HG02623 (cell line): ENCODE results near the gene IFIT3.

Experiments
- ATAC-seq: cut with Tn5 transposase; IDR thresholded peaks from one replicate; pipeline ENCODE4 v1.9.1; 2021; ENCODE audit warnings: moderate library complexity; ENCODE audit not compliant: unreplicated experiment

IFIT3 gene

DNA sequence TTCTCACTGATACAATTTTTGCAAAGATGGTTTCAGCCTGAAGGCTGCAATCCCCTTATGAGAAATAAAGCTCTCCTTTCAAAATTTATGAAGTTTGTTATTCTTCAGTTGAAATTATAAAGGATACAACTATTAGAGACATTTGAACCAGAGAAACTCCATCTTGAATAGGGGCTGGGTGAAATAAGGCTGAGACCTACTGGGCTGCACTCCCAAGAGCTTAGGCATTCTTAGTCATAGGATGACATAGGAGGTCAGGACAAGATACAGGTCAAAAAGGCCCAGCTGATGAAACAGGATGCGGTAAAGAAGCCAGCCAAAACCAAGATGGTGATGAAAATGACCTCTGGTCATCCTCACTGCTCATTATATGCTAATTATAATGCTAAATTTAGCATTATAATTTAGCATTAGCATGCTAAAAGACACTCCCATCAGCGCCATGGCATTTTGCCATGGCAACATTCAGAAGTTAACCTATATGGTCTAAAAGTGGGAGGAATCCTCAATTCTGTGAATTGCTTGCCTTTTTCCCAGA lies 27.7 kb downstream of the IFIT3 start:
- ATAC-seq = no peak

DNA sequence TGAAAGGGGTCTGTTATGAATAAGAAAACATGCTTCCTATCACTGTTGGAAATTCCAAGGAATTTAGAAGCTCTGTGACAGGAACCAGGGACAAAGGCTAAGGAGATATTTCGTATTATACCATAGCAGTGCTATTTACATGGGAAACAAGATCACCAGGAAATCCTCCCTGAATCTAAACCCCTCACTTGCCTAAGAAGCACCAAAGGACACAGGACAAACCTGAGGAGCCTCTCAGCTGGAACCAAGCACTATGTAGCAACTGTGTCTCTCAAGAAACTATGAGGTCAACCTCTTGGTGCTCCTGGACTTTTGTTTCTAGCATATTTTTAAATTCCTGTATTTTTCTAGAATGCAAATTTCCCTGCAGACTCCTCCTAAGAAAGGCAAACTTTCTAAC lies 29.3 kb downstream of the IFIT3 start:
- no peak for ATAC-seq

DNA sequence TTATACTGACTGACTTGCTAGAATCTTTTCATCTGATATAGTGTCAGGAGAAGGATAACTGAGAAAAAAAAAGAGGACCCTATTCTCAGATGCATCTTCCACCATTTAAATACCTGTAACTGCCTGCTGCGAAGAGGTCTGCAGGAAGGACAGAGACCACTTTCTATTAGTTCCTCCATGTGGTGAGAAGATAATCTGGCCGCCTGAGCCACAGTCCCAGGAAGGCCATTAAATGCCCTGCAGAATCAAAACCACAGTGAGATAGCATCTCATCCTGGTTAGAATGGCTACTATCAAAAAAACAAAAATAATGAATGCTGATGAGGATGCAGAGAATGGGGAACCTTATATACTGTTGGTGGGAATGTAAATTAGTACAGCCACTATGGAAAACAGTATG lies 30.2 kb downstream of the IFIT3 start:
- ATAC-seq = no peak

DNA sequence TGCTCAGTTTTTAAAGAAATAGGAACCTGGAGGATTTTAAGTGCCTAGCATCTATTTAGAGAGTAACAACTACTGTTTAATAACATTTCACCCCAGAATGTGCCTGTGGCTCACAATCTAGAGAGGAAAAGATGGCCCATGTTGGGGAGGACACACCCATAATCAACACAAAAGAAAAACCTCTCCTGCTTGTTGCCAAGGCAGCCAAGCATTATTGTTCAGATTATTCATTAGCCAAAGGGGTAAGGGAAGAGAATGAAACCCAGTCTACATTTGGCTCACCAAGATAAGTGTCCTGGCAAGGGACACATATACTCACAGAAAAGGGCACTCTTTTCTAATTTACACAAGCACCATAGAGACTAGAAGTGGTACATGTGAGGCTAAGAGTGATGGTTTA lies 32.4 kb downstream of the IFIT3 start:
- no peak for ATAC-seq

DNA sequence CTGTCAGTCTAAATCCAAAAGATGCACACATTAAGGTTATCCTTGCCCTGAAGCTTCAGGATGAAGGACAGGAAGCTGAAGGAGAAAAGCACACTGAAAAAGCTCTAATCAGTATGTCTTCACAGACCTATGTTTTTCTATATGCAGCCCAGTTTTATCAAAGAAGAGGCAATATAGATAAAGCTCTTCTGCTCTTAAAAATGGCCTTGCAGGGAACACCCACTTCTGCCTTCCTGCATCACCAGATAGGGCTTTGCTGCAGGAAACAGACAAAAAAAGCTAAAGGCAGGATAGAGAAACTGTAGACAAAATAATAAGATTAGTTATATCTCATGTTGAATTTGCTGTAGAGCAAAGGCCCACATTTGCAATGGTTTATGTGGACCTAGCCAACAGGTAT lies 35.1 kb downstream of the IFIT3 start:
- no peak for ATAC-seq

DNA sequence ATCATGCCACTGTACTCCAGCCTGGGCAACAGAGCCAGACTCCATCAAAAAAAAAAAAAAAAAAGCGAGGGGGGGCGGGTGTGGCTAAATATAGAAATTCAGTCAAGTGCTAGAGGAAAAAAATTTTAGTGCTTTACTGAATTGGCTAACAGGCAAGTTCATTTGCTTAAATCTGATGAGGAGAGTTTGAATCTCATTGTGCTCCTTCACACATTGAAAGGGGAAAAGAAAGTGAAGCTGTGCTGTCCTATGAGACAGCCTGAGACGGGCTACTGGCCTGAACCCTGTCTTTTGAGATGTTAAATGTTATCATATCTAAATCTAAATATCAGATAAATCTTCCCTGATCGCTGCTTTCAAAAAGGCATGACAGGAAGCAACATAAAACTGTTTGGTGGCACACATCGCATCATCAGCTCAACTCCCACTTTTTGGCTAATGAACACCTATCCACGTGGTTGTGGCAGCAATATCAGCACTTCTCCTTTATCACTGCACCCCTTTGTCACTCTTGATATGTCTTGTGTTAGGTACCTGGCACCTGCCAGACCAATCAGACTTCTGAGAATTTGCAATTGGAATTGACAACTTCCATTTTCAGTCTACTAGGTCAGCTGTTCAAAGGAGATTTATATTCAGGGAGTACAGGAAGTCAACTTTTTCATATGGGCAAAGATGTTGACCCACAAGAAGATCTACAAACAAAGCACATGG lies 36.1 kb downstream of the IFIT3 start:
- ATAC-seq = no peak

DNA sequence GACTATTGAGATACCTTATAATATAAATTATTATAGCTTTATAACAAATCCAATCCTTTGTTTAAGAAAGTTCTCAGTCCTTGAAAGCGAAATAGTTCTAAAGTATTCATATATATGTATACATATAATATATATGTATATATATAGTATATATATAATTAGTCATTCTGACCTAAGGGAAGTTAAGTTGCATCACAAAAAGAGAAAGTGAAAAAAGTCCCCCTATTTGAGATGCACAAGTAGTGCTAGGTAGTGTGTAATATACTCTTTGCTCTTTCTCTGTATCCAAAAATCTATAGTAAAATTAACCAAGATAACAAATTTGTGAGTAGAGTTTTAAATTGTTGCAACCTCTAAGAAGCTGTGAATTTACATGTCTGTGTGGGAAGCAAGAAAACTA lies 36.7 kb downstream of the IFIT3 start:
- no peak for ATAC-seq

DNA sequence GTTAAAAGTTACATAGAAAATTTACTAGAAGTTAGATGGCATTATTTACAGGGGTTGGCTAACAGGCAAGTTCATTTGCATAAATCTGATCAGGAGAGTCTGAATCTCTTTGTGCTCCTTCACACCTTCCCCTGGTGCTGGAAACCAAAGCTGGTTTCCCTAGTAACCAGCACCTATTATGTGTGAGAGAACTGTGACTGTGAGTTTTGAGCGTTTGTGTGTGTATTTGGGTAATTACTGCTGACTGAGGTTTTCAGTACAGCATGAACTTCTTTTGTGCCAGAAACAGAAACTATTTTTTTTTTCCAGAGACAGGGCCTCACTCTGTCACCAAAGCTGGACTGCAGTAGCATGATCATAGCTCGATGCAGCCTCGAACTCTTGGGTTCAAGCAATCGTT lies 39.7 kb downstream of the IFIT3 start:
- peak; percentile 59 for ATAC-seq

DNA sequence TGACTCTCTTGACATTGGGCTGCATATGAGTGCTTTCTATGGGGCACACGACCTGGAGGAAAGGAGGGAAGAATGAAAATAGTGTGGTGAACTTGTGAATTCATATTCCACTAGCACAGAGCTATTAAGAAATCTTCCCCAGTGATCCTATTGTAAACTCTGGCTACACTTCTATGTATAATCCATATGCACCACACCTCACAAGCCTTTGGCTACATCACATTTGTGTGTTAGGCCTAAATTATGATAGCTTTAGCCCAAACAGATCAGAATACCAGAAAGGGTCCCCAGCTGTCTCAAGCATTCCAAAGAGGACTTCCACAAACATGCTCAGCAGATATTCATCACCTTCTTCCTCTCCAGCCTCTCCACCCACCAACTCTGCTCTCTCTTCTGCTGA lies 40.3 kb downstream of the IFIT3 start:
- no peak for ATAC-seq

DNA sequence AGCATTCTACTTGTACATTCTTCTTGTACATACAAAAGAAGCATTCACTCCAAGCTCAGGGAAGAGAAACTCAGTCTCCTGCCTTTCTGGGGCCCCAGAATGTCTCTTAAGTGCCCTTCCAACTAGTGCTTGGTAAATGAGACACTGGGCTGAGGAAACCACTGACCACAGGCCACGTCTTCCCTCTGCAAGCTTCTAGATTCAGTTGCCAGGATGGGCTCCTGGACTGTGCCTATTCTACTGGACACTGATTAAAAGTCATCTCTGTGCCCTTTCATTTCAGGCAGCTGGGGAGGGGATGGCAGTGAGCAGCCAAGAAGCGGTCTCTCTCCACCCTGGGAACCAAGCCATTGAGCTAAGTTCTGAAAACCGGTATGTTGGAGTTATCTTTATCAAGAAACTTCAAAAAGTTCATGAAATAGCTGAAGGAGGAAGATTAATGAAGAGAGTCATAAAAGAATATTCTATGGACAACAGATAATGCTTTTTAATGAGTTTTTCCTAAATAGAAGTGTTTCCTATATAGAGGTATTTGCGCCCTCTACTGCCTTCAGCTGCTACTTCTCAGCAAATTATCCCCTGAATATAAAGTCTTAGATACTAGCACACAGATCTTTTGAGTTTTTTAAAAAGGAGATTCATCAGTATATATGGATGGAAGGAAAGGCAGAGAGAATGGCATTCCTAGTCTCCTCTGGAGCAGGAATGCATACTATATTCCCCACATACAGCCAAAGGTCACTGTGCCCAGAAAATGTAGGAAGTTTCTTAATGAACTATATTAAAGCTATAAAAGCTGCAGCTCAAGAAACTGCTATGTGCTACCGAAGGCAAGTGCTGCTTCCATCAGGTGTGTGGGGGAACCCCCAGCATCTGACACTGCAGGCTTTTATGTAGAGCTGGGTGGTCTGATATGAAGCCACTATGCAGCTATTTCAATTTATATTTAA lies 41.6 kb downstream of the IFIT3 start:
- ATAC-seq = no peak

DNA sequence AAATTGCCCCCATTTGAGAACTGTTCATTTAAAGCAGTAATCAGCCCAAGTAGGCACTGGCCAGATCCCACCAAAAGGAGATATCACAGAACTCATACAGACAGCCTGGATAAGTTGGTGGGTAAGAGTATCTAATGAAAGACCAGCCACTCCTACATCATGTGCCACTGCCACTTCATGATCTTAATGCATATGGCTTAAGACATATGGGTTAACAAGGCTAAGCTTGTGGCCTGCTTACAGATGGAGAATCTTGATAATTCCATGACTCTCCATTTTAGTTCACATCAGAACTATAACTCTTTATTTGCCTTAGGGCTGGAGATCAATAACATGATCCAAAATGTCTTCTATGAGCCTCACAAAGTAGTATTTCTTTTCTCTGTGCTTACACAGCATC lies 43.3 kb downstream of the IFIT3 start:
- ATAC-seq = no peak

DNA sequence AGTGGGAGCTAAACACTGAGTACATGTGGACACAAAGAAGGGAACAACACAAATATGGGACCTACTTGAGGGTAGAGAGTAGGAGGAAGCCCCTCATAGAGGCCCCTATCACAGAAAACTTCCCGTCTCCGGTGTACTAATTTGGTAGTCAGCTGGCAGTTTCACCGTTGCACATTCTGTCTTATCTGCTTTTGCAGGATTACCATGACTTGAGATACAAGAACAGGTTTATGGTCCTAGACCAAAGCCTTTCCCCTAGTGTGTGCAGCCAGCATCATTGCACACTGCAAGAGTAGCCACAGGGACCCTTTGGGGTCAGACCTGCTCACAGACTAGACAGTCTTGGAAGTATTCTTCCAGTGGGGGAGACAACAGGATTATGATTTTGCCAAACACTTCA lies 44.2 kb downstream of the IFIT3 start:
- ATAC-seq = no peak

DNA sequence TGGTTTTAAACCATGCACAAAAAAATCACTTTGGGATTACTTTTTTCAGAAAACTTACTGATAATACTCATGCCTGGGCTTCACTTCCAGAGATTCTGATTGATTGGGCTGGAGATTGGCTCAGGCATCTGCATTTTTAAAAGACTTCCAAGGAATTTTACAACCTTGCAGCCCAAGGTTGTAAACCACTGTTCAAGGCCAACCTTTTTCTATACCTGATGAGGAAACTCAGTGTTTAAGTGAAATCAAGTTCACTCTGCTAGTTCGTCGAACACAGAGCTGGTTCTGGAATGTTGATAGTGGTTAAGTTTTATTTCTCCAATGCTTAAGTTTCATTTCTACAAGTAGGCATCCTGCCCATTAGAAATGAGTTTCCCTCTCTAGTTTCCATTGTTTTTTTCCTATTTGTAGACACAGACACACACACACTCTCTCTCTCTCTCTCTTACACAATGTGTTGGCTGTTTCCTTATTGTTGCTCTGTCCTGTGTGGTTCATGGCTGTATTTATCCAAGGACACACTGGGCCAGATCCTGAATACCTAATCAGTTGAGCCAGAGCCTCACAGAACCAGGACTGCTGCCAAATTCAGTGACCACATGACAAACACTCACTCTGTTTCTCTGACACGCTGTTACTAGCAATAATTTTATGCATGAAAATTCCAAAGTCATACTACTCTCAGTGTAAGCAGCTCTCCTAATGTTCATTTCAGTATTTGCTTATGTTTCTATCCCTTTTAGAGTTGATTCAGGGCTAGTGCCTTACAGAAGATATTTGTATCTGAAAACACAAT lies 46.3 kb downstream of the IFIT3 start:
- ATAC-seq = no peak

DNA sequence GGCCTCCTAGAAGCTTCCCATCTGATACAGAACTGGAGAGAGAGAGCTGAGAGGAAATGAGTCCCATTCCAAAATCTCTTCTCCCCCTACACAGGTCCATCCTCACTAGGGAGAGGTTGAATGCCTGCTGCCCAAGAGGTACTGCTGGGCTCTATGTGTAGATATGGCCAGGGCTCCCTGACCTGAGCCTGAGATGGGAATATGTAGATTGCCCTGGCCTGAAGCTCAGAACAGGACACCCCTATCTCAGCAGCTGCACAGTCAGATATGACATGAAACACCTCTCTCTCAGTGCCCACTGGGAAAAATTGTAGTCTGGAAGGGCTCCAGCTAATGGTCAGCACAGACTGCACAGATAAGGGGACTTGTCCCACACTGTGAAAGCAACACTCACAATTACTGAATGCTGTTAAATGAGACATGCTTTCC lies 46.9 kb downstream of the IFIT3 start:
- ATAC-seq = no peak

DNA sequence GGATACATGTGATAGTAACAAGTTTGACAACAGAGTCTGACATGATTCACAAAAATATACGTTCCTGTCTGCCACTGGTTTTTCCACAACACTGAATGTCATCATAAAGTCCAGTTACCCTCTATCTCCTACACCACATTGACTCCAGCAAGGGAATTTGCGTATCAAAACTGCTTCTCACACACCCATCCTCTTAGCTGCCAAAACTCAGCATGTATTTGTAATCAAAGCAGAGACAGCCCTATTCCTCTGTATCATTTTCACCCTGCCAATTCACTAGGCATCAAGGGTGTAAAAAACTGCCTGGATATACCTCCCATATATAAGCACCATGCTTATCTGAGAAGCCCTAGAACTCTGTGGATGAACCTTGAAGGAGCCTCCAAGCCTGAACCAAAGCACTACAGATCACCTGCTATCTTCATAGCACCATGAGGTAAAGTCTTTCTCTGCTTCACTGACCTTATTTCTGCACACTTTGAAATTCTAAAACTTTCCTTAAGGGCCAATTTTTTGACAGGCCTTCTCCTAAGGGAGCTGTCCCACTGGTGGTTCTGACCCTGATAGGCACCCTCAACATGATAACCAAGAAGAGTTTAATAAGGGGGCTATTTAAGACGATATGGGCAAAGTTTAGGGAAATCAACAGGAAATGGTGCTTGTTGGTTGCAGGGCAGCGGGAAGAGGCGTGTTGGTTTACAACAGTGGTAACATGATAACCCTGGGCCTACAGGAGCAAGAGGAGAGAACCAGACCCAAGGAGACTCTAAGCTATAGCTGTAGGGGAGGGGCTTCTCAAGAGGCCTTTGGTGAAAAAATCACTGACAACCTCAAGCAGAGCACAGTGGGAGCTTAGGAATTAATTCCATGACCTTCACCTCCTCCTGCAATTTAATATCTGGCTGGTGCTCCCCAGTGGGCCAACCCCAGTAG lies 50.2 kb downstream of the IFIT3 start, which contains the start of gene IFIT1B:
IFIT1B (plus strand) TSS at position 352 of the 933 bp plus-strand sequence; CDS start at position 432, 80 bp downstream.
- ATAC-seq = no peak

DNA sequence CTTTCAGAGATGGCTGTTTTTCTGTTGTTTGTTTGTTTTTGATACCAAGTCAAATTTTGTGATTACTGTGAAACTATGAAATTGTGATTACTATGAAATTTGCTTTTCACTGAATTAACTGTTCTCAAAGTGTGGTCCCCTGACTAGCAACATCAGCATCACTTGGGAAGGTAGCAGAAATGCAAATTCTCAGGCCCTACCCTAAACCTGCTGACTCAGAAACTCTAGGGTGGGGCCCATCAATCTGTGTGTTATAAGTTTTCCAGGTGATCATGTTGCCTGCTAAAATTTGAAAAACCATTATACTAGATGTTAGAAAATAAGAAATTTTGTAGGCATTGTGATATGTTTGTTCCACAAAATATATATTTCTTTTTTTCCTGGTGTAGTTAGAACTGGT lies 51.3 kb downstream of the IFIT3 start:
- ATAC-seq = no peak

DNA sequence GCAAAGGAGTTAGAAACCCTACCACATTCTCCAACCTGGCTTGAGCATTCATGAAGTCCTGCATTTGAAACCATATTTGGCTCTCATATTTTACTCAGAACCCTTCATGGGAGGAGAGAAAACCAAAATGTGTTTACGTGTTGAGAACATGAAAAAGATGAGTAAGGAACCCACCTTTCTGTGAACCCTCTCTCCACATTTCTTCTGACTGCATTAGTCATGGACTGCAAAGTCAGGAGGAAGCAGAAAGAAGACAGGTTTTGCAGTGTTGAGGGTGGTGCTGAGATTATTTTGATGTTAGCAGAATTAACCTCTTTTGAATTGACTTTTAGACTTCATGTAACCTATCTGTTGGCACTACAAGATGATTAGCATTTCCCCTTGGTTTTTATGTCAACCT lies 55.0 kb downstream of the IFIT3 start:
- no peak for ATAC-seq

DNA sequence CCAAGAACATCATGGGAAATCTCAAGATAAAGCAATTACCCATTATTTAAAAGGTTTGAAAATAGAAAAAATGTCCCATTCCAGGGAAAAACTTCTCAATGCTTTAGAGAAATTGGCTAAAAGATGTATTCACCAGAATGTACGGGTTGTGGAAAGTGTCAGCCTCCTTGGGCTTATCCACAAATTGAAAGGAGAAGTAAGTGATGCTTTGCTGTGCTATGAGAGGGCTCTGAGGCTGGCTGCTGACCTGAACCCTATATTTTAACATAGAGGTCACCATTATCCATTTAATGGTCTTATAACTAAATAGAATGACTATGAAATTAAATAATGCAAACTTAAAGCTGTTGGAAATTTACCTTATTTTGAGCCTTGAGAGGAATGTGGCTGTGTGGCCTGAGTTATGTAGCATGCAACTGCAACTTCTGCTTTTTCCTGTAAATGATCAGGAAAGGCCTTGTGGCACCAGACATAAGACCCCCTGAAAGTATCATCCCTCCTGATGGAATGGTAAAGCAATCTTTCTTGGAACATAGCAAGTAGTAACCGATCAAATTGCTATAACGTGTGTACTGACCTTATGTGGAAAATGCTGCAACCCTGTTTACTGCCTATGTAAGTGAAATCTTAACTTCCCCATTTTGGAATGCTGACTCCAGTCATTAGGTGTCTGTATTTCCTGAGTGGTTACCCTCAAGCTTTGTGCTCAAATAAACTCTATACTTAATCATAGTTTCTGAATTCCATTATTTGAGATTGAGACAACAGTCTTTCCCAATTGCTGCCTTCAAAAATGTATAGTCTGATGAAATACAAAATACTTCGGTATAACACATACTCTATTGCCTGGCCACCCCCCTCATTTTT lies 56.9 kb downstream of the IFIT3 start:
- ATAC-seq = no peak

DNA sequence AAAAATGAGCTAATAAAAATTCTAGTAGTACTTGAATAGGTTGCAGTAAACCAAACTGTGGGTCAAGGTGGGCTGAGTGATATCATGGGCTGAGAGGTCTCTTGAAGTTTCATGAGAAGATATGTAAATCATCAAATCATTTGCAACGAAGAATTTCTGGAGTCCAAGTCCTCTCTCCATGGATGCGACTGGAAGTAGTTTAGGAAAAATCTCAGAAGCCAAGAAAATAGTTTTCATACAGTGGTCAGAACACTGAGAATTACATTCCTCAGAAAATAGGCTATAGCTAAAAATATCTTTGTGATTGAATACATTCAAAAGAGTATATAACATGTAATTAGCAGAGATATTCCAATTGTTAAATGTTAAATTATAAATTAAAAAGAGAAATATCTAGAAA lies 61.0 kb downstream of the IFIT3 start:
- ATAC-seq = no peak
